SKM-1 (cell line): ENCODE data around the gene AGTR1.
"Not testable (repeated sequence)": the region's sequence is repeated elsewhere in the genome, so short reads cannot be mapped to it uniquely, and the experiment has no call there.

Experiments
- DNase-seq: peaks from one replicate; lab custom pipeline; 2025; ENCODE audit not compliant: unreplicated experiment; lab: John Stamatoyannopoulos, UW

The AGTR1 gene

DNA sequence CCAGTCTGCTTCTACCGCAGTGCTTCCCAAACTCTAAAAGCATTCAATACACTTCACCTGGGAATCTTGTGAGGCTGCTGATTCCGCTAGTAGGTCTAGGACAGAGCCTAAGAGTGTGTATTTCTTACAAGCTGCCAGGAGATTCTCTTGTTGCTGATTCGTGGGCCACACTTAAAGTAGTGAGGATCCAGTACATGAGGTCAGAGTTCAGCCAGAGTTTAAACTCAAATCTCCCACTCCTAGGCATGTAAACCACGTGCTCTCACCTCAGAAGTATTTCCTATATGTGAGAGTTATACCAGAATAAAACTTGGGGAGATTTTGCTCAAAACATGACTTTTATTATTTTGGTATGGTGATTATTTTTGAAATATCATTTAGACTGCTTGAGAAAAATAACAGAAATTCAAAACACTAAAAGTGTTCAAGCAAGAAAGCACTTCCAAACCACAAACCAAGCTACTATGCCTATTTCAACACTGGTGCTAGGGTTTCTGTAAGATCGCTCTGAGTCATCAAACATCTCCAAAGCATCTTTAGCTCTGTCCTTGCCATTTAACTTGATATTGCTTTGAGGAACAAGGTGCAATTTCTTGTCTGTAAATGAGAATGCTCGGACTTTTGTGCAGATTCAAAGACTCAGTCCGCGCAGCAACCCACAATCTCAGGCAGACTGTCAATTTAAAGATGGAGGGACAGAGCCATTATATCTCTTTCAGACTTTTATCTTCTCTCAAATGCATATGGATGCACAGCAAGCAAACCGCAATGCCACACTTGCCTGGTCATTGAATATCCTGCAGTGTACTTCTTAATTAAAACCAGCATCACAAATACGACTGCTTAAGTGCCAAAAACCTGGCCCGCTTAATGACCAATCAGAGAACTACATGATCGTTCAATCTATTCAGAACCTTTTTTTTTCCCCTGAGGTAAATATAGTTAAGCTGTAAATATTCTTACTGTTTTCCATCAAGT lies 59.8 kb downstream of the AGTR1 start:
- peak; percentile 91 for DNase-seq

- DNase-seq = no peak
These were observed 60.7 kb downstream of the AGTR1 start for GRCh38 chr3:148758303-148758884.

DNA sequence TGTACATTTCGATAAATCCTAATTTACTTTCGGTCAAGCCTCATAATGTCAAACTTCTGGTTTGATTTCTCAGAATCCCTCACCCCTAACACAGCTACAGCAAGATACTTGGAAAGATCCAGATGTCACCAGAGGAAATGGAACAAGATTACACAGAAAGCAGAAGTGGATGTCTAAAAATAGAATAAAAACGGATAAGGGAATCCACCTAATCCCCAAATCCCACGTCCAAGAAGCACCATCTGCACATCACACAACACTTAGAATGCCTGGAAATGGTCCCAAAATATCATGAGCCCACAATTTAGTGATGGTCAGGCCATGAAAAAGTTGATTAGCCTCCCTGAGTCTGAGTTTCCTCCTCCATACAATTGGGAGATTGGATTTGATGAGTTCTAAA lies 61.7 kb downstream of the AGTR1 start:
- no peak for DNase-seq

DNA sequence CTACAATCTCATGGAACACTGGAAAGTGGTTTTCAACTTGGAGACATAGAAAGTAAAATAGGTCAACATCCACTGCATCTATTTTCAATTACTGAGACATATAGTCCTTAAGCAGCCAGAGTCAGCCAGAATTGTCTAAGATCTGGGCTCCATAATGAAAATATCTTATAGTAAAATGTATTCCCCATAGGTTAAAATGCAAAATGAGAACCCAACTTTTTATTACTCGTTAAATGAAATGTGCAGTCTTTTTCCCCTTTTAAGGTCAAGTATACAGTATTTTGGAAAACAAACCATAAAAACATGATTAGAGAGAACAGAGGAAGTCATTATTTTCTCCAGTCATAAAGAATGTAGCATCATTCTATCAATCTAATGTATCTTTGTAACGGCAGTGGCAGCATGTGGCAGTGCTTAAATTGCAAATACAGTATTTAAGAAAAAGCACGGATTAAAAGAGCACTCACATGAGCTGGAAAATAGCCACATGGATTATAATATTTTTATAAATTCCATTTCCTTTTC lies 65.5 kb downstream of the AGTR1 start:
- no peak for DNase-seq

- DNase-seq = no peak
These were observed 66.6 kb downstream of the AGTR1 start for GRCh38 chr3:148763986-148764935.

DNA sequence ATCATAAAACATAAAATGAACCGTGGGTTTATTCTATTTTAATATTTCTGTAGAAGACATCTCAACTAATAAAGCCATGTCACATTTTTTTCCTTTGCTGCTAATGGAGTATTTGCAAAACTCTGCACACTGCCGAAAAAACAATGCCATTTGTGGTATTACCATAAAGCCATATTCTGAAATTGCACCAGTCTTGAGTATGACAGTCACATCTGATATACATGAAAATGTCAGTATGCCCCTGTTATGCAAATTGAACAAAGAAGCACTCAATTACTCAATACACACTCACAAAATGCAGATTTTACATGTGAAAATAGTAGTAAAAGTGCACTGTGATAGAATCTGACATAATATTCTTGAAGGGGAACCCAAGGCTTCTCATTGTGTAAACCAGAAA lies 74.7 kb downstream of the AGTR1 start:
- DNase-seq = no peak

- no peak for DNase-seq
These were observed 75.1 kb downstream of the AGTR1 start for GRCh38 chr3:148772835-148773234.

GRCh38 chr3:148773805-148774204 lies 76.1 kb downstream of the AGTR1 start:
- no peak for DNase-seq

DNA sequence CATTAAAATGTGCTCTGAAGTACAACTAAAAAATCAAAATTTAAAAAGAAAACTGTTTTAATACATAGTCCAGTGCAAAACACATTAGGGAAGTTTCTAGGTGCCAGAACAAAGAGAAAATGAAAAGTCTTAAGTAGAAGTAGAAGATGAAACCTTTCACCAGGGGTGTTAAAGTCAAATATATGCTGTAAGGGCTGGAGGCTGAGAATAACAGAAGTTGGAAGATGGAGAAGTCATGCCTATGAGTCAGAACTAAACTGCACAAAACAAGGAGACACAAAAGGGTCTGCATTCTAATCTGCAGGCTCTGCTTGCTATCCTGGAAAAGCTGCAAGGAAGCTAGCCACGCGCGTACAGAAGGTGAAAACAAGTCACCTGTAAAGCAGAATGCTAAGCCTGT lies 81.2 kb downstream of the AGTR1 start:
- DNase-seq = no peak

DNA sequence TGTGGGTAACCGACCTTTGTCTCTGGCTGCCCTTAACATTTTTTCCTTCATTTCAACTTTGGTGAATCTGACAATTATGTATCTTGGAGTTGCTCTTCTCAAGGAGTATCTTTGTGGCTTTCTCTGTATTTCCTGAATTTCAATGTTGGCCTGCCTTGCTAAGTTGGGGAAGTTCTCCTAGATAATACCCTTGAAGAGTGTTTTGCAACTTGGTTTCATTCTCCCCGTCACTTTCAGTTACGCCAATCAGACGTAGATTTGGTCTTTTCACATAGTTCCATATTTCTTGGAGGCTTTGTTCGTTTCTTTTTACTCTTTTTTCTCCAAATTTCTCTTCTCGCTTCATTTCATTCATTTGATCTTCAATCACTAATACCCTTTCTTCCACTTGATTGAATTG lies 87.3 kb downstream of the AGTR1 start:
- not testable (repeated sequence) for DNase-seq

DNA sequence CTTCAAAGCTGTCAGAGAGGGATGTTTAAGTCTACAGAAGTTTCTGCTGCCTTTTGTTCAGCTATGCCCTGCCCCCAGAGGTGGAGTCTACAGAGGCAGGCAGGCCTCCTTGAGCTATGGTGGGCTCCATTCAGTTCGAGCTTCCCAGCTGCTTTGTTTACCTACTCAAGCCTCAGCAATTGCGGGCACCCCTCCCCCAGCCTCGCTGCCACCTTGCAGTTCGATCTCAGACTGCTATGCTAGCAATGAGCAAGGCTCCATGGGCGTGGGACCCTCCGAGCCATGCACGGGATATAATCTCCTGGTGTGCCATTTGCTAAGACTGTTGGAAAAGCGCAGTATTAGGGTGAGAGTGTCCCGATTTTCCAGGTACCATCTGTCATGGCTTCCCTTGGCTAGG lies 88.5 kb downstream of the AGTR1 start:
- not testable (repeated sequence) for DNase-seq

DNA sequence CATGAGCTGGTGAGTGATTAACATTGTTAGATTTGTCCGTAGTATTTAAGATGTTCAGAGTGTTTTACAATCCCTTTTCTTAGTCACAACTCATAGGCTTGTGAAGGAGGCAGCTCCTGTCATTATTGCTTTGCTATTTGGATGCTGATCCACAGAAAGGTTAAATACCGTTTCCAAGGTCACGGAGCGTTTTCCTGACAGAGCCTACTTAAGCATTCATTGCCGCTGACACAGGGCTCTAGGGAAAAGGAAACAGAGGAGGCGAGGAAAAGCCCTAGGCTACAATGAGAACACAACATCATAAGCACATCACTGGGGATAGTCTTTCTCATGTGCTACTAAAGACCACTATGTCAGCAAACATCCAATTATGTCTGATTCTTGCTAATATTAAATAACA lies 91.4 kb downstream of the AGTR1 start:
- DNase-seq = no peak

GRCh38 chr3:148789906-148790305 lies 92.2 kb downstream of the AGTR1 start:
- no peak for DNase-seq

GRCh38 chr3:148790370-148790769 lies 92.7 kb downstream of the AGTR1 start:
- DNase-seq = no peak

GRCh38 chr3:148790851-148791735 lies 93.4 kb downstream of the AGTR1 start:
- DNase-seq = no peak

DNA sequence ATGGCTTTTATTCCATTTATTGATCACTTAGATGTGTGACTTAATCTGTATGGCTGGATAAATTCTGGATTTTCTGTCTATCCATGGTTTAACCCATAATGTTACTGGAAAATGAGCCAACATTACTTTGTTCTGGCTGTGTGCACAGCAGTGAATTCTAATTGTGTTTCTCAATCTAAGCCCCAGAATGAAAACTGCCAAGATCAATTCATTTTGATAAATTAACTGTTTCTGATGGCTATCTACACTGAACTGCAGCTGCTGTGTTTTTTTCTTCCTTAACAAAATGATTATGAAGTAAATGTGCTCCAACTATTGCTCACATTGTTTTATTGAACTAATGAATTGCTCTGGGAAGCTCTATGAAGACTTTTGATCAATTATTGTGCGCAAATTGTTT lies 94.2 kb downstream of the AGTR1 start:
- no peak for DNase-seq

- DNase-seq = no peak
These were observed 94.8 kb downstream of the AGTR1 start for GRCh38 chr3:148792516-148792915.
